Left ventricle myocardium superior (tissue), 1 donor: Measurements from ENCODE around the gene SARS2. TPM values are rescaled to one million over a fixed set of nuclear protein-coding genes. Genes with fewer than 3 reads are reported as not detected.
A peak's percentile ranks its signal among the peaks of the same experiment; 100 is the strongest.

Experiments used
- ATAC-seq: fragments of 200-7000 bp; cut with Tn5 transposase; one replicate; pipeline ENCODE4 v1.9.1; 2020; ENCODE audit warnings: mild to moderate bottlenecking, moderate library complexity
- DNase-seq: peaks from one replicate; pipeline ENCODE4 v3.0.0-alpha.2; 2020
- intact Hi-C: fragments of 100-400 bp; cut with micrococcal nuclease; formaldehyde crosslinking; loops from one replicate; pipeline ENCODE4 v1.11.0; 2022
- total RNA-seq: library from RNA; stranded (reverse); fragmentation: NEBNext Ultra II Directional; extraction: Animal tissue kit (Norgen Biotek cat#: 25700); gene quantifications from one replicate; pipeline ENCODE4 v1.2.1, GENCODE V29; 2021
- donor health status: DM: no; HTN: yes; CAD: no; lungs with severe emphysema.

Gene SARS2
- total RNA-seq, 1 donor from 2014 or later = 13.2 TPM

DNA sequence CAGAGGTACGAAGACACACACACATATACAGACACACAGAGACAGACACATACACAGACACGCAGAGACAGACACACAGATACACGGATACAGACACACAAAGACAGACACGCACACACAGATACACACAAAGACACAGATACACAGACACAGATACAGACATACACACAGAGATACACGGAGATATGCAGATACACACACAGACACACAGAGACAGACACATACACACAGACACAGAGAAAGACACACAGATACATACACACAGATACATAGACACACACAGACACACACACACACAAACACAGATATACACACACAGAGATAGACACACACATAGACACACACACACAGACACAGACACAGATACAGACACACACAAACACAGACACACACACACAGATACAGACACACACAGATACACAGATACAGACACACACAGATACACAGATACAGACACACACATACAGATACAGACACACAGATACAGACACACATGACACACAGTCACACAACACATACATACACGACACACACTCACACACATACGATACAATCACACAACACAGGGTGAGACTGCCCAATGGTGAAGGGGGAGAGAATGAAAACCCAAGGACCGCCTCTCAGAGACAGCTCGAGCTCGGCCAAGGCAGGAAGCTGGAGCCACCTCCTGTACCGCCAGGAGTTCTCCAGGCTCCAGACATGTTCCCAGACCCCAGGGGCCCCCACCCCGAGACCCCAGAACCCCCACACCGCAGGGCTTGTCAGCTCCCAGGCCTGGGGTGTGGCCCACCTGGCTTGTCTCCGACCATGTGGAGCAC is 9.8 kb downstream of the SARS2 start:
- DNase-seq = no peak
- intact Hi-C loops = no loop called here
- ATAC-seq = no peak

GRCh38 chr19:38919837-38920601 is 10.5 kb downstream of the SARS2 start:
- ATAC-seq (no peak), DNase-seq (no peak)
- intact Hi-C loops = no loop called here

- DNase-seq (no peak), ATAC-seq (no peak)
- intact Hi-C loops = no loop called here
Measured at GRCh38 chr19:38918526-38918925, 12.0 kb downstream of the SARS2 start.

DNA sequence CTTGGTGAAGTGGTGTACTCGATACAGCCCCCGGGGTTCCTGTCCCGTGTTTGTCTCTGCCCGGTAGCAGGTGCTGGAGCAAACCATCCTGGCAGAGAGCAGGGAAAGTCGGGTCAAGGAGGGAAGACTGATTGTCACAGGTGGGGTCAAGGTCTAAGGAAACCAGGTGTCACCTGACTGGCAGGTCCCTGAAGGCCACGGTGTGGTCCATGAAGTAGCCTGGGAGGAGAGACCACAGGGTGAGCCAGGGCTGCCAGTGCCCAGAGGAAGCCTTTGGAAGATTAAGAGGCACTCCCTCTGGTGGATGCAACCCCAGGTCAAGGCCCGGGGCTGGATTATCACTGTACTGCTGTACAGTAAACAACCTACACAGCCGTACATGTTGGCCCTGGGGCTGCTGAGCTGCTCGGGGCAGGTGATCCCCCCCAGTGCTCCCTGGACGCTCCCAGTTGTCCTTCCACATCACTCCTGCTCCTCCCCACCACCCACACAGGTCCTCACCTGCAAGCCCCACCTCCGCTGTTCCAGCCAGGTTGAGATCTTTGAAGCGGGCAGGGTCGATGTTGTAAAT is 12.6 kb downstream of the SARS2 start:
- intact Hi-C loops = no loop called here
- DNase-seq (no peak), ATAC-seq (peak; percentile 30)

DNA sequence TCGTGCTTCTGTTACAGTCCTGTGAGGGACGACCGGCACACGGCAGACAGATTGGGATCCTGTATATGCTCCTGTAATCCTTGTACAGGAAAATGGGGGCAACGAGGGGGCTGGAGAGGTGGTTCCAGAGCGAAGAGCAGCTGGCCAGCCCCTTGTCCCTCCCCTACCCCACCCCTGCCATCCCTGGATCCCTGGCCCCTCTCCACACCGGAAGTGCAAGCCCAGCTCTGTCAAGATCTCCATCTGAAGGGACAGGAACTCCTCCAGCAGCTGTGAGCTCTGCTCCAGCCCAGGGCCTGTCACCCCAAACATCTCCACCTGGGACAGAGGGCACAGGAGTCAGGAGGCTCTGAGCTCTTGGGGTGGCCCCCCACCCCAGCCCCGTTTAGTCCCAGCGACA is 13.0 kb downstream of the SARS2 start:
- DNase-seq = no peak
- ATAC-seq = no peak
- intact Hi-C loops = no loop called here

- no peak for ATAC-seq
- intact Hi-C loops = no loop called here
- DNase-seq = no peak
Measured at GRCh38 chr19:38915329-38916321, 14.9 kb downstream of the SARS2 start.

- intact Hi-C loops = no loop called here
- DNase-seq = peak; percentile 15
Measured at GRCh38 chr19:38913958-38914357, 16.6 kb downstream of the SARS2 start.

DNA sequence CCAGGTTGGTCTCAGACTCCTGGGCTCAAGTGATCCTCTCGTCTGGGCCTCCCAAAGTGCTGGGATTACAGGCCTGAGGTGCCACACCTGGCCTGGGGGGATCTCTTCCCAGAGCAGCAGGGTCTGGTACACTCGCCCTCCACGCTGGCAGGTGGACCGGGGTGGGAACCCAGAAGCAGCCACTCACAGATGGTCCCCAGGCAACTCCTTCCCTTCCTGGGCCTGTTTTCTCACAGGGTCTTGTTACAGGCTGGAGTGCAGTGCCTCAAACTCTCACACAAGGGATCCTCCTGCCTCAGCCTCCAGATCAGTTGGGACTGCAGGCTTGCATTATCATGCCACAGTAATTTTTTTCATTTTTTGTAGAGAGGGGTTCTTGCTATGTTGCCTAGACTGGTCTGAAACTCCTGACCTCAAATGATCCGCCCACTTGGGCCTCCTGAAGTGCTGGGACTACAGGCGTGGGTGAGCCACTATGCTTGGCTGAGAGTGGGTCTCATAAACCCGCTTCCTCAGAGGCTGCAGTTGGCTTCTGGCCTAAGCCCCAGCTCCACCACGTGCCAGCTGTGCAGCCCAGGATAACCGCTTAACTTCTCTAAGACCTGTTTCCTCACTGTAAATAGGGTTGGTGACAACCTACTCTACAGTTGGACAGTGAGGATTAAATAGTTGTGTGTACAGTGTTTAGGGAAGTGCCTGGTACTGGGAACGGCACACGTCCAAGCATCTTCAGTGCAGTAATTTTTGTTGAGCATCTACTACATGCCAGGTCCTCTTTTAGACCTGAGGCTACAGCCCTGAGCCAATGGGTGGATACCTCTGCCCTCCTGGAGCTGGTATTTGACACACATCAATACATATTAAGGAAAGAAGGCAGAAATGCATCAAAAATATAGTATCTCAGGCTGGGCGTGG is 17.7 kb downstream of the SARS2 start:
- DNase-seq (no peak), ATAC-seq (no peak)
- intact Hi-C loops = no loop called here

More at GRCh38 chr19:38913958-38914357, 16.6 kb downstream of the SARS2 start:
- no peak for ATAC-seq

GRCh38 chr19:38911388-38912001 is 19.1 kb downstream of the SARS2 start:
- ATAC-seq = no peak

GRCh38 chr19:38910488-38910887 is 20.1 kb downstream of the SARS2 start:
- ATAC-seq (no peak), DNase-seq (no peak)
- intact Hi-C loops = no loop called here

More at GRCh38 chr19:38911388-38912001, 19.1 kb downstream of the SARS2 start:
- DNase-seq = no peak
- intact Hi-C loops = no loop called here

DNA sequence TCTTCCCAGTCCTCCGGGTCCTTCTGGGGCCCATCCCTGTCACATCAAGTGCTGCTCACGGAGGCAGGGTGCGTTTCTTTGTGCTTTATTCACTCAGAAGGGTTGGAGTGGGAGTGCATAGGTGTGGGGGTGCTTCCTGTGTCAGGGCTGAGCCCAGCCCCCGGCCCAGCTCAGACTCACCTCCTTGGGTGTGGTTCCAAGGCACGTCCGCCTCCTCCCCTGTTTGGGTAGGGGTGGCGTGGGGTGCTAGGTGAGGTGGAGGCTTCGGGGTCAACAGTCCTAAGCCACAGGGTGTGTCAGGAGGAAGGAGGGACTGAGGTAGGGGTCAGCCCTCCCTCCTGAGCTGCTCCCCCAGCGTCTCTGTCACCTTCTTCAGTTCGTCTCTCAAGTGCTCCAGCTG is 21.7 kb downstream of the SARS2 start:
- no peak for DNase-seq
- intact Hi-C loops = no loop called here
- ATAC-seq = no peak

- no peak for DNase-seq
- no peak for ATAC-seq
- intact Hi-C loops = no loop called here
Measured at GRCh38 chr19:38907670-38908069, 22.9 kb downstream of the SARS2 start.

DNA sequence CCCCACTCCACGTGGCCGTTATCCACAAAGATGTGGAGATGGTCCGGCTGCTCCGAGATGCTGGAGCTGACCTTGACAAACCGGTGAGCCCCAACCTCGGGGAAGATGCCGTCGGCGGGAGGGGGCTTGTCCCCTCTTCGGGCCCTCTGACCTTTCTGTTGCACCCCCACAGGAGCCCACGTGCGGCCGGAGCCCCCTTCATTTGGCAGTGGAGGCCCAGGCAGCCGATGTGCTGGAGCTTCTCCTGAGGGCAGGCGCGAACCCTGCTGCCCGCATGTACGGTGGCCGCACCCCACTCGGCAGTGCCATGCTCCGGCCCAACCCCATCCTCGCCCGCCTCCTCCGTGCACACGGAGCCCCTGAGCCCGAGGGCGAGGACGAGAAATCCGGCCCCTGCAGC is 23.3 kb downstream of the SARS2 start:
- DNase-seq = no peak
- intact Hi-C loops = no loop called here
- ATAC-seq = no peak

- ATAC-seq = no peak
- intact Hi-C loops = no loop called here
- DNase-seq = no peak
Measured at GRCh38 chr19:38905620-38906019, 24.9 kb downstream of the SARS2 start.

GRCh38 chr19:38904581-38905539 is 25.7 kb downstream of the SARS2 start:
- intact Hi-C loops = no loop called here
- no peak for DNase-seq
- ATAC-seq = no peak

DNA sequence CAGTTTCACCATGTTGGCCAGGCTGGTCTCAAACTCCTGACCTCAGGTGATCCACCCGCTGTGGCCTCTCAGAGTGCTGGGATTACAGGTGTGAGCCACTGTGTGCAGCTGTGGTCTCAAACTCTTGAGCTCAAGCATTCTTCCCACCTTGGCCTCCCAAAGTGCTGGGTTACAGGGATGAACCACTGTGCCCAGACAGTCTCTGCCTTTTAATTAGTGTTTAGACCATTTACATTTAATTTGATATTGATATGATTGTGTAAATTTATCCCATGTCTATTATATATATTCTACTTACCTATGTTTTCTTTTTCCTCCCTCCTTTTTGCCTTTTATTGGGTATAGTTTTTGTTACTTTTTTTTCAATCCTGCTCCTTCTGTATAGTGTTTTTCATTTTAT is 28.9 kb downstream of the SARS2 start:
- intact Hi-C loops = no loop called here
- ATAC-seq (no peak), DNase-seq (no peak)
